HG03280 (cell line): ENCODE data around the gene HAL.

Source experiments
- ATAC-seq: cut with Tn5 transposase; IDR thresholded peaks from one replicate; pipeline ENCODE4 v1.9.1; 2021; ENCODE audit warnings: mild to moderate bottlenecking, moderate library complexity; ENCODE audit not compliant: unreplicated experiment

Gene HAL

GRCh38 chr12:96014943-96015599, 18.9 kb upstream of the HAL start:
- ATAC-seq: no peak

GRCh38 chr12:96007729-96008128, 11.6 kb upstream of the HAL start:
- ATAC-seq: no peak

GRCh38 chr12:96006727-96007126, 10.6 kb upstream of the HAL start:
- ATAC-seq: no peak

- ATAC-seq: no peak
Observed at GRCh38 chr12:96000858-96001257, 4.7 kb upstream of the HAL start.

DNA sequence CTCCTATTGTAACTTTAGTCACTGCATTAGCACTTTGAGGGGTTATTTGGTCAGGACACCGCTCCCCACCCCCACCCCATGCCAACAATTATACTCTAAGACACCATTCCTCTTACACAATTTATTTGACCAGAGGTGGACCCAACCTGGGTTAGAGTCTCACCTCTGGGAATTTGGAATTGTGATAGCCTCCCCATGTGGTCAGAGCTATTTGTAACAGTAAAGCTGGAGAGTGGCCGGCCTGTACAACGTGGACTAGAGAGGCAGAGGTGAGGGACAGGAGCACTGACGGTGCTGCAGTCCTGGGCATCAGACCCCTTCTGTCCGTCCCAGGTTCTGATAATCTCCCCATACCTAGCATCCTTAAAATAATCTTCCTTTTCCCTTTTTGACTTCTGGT, 3.3 kb upstream of the HAL start:
- ATAC-seq: no peak

- ATAC-seq: peak; percentile 94
Observed at GRCh38 chr12:95998611-95999286, 2.6 kb upstream of the HAL start.

GRCh38 chr12:95997911-95998510, 1.9 kb upstream of the HAL start:
- ATAC-seq: no peak

DNA sequence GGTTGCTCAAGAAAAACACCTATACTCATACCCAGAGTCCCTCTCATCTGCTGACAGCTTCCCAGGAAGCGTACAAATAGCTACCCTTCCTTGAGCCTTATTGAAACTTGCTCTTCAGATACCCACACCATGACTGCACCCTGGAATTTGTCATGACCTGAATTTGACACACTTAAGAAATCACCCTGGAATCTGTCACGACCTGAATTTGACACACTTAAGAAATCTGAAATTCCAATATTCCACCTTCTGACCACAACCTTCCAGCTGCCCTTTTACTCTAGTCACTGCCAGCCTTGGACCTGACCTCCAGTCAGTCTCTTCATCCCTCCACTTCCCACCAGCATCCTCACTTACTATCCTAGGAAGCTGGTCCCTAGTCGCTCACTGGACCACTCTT, 1.1 kb upstream of the HAL start:
- ATAC-seq: no peak

DNA sequence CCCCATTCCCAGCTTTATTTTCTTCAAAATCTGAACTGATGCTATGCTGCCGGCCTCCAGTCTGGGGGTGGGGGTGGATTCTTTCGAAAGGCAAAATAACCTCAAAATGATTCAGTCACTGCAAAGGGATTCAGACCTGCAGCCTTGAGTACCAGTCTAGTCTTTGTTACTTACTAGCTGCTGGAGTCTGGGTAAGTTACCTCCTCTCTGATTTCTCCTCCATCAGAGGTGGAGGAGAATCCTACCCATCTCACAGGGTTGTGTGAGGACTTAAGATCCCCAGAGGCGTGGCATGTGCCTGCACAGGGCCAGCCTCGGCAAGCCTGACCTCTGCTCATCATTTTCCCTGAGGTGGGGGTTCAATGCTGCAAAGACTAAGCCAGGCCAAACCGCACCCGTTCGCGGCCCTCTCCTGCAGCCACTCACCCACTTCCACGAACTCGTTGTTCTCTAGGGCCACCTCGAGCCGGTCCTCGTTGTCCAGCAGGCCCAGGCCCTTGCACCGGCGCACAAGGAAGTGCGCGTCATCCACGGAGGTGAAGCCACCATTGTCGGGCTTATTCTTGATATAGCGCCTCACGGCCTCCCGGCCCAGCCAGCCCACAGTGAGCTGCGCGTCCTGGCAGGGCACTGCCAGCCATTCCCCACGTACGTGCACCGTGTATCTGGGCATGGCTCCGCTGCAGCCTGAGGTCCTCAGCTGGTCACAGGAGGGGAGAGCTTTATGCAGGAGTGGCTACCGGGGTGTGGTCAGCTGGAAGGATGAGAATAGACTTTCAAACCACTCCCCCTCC, 709 bp downstream of the HAL start:
- no peak for ATAC-seq

GRCh38 chr12:95994476-95994875, 1.7 kb downstream of the HAL start:
- no peak for ATAC-seq

DNA sequence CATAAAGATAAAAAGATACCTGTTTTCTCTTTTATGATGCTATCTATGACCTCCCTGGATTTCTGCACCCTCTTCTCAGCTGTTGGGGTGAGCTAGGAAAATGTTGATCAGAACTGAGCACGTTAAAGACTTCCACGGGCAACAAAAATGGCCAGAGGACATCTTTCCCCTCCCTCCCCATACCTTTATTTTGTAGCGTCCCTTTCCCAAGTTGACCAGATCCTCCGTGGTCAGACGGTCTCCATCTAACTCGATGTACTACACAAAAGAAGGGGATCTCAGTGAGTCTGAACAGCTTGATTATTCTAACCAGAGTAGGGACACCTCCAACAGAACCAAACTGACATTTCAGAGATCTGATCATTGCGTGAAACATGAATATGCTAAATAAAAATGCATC, 2.2 kb downstream of the HAL start:
- no peak for ATAC-seq

GRCh38 chr12:95990136-95990535, 6.0 kb downstream of the HAL start:
- no peak for ATAC-seq

DNA sequence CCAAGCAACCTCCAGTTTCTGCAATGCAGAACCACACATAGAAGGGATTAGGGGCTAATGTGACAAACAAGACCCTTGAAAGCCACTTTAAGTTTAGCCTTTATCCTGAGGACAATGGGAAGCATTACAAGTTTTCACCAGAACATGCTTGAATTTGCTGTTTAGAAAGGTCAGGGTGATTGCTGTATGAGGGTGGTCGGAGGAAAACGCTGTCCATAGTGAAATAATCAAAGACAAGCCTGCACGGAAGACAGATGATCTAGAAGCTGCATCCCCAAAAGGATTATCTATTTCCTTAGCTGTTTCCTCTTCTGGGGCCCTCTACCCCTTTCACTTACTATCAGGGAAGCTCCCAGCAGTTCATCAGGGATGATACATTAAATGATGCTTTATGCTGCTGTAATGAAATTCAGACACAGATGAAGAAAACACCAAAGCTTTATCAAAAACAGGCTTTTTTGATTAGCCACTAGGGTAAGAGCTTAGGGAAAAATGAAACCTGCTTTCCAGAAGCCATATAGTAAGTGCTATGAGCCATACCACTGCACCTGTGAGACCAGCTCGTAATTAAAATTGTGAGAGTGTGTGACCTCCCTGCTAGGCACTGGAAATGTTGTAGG, 6.5 kb downstream of the HAL start:
- no peak for ATAC-seq

DNA sequence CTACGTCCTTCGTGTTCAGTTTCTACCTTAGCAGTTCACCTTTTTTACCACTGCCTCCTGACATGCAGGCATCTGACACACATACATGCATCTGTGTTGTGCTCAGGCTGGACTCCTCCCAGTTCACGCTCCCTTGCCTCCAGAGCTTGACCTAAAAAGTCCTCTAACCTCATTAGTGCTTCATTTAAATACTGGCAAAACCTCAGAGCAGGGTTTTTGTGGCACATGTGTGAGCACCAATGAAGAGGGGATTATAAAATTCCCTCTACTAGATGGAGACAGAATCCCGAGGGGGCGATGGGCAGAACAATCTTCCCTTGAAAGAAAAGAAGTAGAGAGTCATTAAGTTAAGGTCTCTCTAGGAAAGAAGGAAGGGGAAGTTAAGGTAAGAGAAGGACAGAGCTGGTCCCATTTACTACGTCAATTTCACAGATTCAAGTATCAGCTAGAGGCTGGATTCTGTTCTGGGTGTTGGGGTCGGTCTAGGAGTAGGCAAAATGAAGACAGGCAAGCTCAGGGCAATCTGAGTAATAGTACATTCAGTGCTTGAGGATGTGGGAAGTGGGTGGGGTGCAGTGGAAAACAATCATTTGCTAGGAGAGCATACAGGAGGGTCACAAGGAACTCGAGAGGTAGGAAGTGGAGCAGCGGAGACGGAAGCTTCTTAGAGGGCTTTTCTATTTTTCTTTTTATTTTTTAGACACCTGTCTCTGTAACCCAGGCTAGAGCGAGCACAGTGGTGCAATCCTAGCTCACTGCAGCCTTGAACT, 7.5 kb downstream of the HAL start:
- no peak for ATAC-seq

GRCh38 chr12:95986635-95987570, 9.2 kb downstream of the HAL start:
- ATAC-seq: no peak

- no peak for ATAC-seq
Observed at GRCh38 chr12:95984682-95985081, 11.5 kb downstream of the HAL start.

DNA sequence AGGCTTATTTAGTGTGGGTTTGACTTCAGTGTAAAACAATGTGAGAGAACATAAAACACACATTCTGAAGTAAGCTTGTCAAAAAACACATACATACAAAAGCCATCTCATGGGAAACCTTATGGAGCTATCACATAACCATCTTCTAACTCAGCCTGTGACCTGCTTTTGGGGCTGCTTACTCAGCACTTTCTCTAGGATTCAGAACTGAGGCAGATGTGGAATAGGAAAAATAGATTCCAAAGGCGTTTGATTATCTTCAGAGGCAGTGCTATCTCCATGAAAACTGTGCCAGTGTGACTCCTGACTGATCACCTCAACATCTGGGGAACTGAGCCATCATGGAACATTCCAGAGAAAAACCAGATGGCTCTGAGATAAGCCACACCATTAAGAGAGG, 13.5 kb downstream of the HAL start:
- ATAC-seq: no peak

DNA sequence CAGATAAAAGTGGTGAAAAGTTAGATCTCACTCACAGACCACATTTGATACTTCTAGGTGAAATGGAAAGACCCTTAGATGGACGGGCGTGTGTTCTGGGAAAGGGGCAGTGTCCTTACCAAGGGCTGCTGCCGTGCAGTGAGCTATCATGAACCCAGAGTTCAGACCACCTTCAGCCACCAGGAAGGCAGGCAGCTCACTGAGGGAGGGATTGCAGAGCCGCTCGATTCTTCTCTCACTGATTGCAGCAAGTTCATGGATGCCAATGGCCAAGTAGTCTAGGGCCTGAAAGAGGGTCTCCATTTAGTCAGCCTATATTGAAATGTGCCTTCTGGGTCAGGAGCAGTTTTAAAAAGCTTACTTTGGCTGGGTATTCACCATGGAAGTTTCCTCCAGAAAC, 15.7 kb downstream of the HAL start:
- ATAC-seq: no peak

DNA sequence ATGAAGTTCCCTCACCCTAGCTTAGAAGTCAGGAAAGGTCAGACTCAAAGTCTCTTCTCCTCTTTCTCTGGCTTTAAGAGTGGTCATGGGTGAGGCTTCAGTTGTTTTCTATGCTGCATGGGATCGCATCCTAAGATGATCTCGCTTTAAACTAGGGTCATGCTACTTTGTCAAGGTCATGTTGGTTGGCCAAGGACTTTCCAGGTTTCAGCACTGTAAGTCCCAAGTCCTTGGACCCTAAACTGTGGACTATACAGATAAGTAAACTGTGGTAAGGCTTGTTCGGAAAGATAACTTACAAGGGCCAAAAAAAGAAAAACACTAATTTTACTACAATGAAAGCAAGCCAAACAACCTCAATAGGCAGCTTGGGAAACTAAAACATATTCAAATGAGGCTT, 17.4 kb downstream of the HAL start:
- ATAC-seq: no peak
